Myometrial cell (primary cell): Measurements from ENCODE around the gene UGT2A2. TPM values are rescaled to one million over a fixed set of nuclear protein-coding genes. Genes with fewer than 3 reads are reported as not detected.

ENCODE experiments used
- total RNA-seq: library from RNA; depleted of rRNA; stranded (reverse); fragments of >200 nt; gene quantifications from 2 replicates; pipeline ENCODE4 v1.2.3, GENCODE V29; 2015

The UGT2A2 gene
- not detected in 2 replicates for total RNA-seq

GRCh38 chr4:69639542-69639941 is at the start of gene UGT2A2:
UGT2A2 (minus strand) TSS chr4:69639642; CDS start chr4:69639640, 2 bp downstream.

GRCh38 chr4:69653147-69653546 is 13.7 kb upstream of the UGT2A2 start, which contains the start of gene UGT2A1:
UGT2A1 (minus strand) TSS chr4:69653247; CDS start chr4:69647644, 5,603 bp downstream.

Other genes starting within 250 kb of the UGT2A2 start
- not detected in 2 replicates for gene UGT2B4, start 143.7 kb downstream of the UGT2A2 start, total RNA-seq
- gene UGT2A1, start 13.6 kb upstream of the UGT2A2 start, total RNA-seq, result not detected in 2 replicates
- 0.18 and 1.2 TPM in 2 replicates for gene SULT1B1, start 121.0 kb upstream of the UGT2A2 start, total RNA-seq
- 3.2 and 3.7 TPM in 2 replicates for gene SULT1E1, start 220.5 kb upstream of the UGT2A2 start, total RNA-seq